Measurements from ENCODE around the gene SLC26A1.

Gene SLC26A1

DNA sequence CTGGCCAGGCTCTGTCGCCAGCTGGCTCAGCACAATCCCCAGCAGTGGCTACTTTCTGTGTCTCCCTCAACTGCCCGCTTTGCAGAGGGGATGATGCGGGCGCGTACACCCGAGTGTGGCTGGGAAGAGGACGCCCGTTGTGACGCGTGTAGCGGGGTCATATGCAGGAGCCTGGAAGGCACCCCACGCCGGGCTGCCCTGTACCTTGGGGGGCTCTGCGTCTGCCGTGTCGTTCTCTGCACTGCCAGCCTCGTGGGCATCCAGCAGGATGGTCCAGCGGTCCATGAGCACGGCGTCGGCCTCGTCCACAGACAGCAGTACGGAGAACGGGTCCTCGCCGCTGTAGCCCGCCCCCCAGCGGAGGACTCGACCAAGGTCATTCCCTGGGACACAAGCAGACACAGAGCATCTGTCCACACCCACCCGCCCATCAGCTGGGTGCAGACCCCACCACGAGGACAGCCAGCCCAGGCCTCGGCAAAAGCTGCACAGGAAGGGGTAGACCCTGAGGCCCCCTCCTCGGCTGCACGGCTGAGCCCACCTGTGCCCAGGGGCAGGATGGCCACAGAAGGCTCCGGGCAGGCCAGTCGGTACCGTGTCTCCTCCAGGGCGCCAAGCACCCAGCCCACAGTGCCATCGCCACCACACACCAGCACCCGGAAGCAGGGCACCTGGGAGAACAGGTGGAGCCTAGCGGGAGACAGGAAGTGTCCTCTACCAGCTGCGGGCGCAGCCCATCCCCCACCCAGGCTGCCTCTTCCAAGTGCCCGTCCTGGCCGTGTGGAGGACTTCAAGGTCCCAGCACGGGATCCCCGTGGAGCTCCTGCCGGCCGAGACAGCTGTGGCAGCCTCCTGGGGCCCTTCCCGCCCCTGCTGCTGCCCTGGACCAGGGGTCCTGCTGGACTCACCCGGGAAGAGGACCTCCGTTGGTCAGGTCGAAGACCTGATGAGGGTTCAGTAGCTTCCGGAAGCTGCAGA, 30.7 kb downstream of the SLC26A1 start:
- H2BK5ac ChIP-seq (ENCODE audit: low read depth, low read length, poor library complexity): no peak overlapping the region
- no peak overlapping the region for H3K4ac ChIP-seq (ENCODE audit: low read depth, low read length)
- no peak overlapping the region for H4K8ac ChIP-seq (ENCODE audit: low read depth, low read length)
- H3K79me1 ChIP-seq (ENCODE audit: low read length): no peaks in the 10 kb centered on the region
- no peaks in the 10 kb centered on the region for H3K79me2 ChIP-seq (ENCODE audit: control insufficient read depth, insufficient read depth, low read length, poor library complexity)
- no peak overlapping the region for H3K27ac ChIP-seq (ENCODE audit: low read depth, low read length)
- no CpG with 5 or more reads among the region's 54 CpGs for WGBS (ENCODE audit: extremely low coverage, insufficient coverage, insufficient read length)
- peaks cover 15 to 32% of the 10 kb centered on the region in 2 experiments for H3K36me3 ChIP-seq (ENCODE audit: control insufficient read depth in 1 of 2, insufficient read depth in 2 of 2, low read length in 2 of 2)
- peak in 1 of 2 donors; percentile 12 for DNase-seq
- no peak overlapping the region for H3K9ac ChIP-seq (ENCODE audit: low read length)
- no peak overlapping the region for H4K12ac ChIP-seq (ENCODE audit: low read depth, low read length)
- H2BK120ac ChIP-seq (ENCODE audit: insufficient read depth, low read length, poor library complexity): no peak overlapping the region
- H4K91ac ChIP-seq (ENCODE audit: low read depth, low read length): no peak overlapping the region
- H3K14ac ChIP-seq (ENCODE audit: low read length): no peak overlapping the region
- H3K4me3 ChIP-seq (ENCODE audit: low read depth, low read length): no peak overlapping the region
- peaks cover 2% of the 10 kb centered on the region for H3K9me3 ChIP-seq (ENCODE audit: insufficient read depth, low read depth, low read length)
- no peak overlapping the region for H3K23ac ChIP-seq (ENCODE audit: low read length)
- H3K4me2 ChIP-seq (ENCODE audit: low read length): no peak overlapping the region
- H2BK12ac ChIP-seq (ENCODE audit: low read length): no peak overlapping the region
- no peak overlapping the region for H2AK5ac ChIP-seq (ENCODE audit: low read length)
- peaks cover 2% of the 10 kb centered on the region for H3K27me3 ChIP-seq (ENCODE audit: insufficient read depth, low read length)
- H3K18ac ChIP-seq (ENCODE audit: low read length): no peak overlapping the region
- no peak overlapping the region for H2AFZ ChIP-seq (ENCODE audit: insufficient read depth, low read length, poor library complexity)
- no peaks in the 10 kb centered on the region for H3K4me1 ChIP-seq (ENCODE audit: control insufficient read depth in 1 of 2, insufficient read depth in 2 of 2, low read length in 2 of 2)

- H4K8ac ChIP-seq (ENCODE audit: low read depth, low read length): no peak overlapping the region
- peaks cover 2% of the 10 kb centered on the region for H3K9me3 ChIP-seq (ENCODE audit: insufficient read depth, low read depth, low read length)
- H3K4ac ChIP-seq (ENCODE audit: low read depth, low read length): no peak overlapping the region
- no peaks in the 10 kb centered on the region for H3K4me1 ChIP-seq (ENCODE audit: control insufficient read depth in 1 of 2, insufficient read depth in 2 of 2, low read length in 2 of 2)
- H3K23ac ChIP-seq (ENCODE audit: low read length): no peak overlapping the region
- H3K79me2 ChIP-seq (ENCODE audit: control insufficient read depth, insufficient read depth, low read length, poor library complexity): no peaks in the 10 kb centered on the region
- no peak overlapping the region for H3K18ac ChIP-seq (ENCODE audit: low read length)
- no peak overlapping the region for H2BK120ac ChIP-seq (ENCODE audit: insufficient read depth, low read length, poor library complexity)
- peak overlapping the region; percentile 15 for H3K4me3 ChIP-seq (ENCODE audit: low read depth, low read length)
- H3K27ac ChIP-seq (ENCODE audit: low read depth, low read length): no peak overlapping the region
- no peak overlapping the region for H3K9ac ChIP-seq (ENCODE audit: low read length)
- H3K36me3 ChIP-seq (ENCODE audit: control insufficient read depth in 1 of 2, insufficient read depth in 2 of 2, low read length in 2 of 2): peaks cover 13 to 30% of the 10 kb centered on the region in 2 experiments
- H3K4me2 ChIP-seq (ENCODE audit: low read length): no peak overlapping the region
- H2BK5ac ChIP-seq (ENCODE audit: low read depth, low read length, poor library complexity): no peak overlapping the region
- no CpG with 5 or more reads among the region's 52 CpGs for WGBS (ENCODE audit: extremely low coverage, insufficient coverage, insufficient read length)
- DNase-seq: peak; percentile 14 to 41
- no peak overlapping the region for H3K14ac ChIP-seq (ENCODE audit: low read length)
- H4K91ac ChIP-seq (ENCODE audit: low read depth, low read length): no peak overlapping the region
- H3K79me1 ChIP-seq (ENCODE audit: low read length): no peaks in the 10 kb centered on the region
- no peak overlapping the region for H2BK12ac ChIP-seq (ENCODE audit: low read length)
- no peaks in the 10 kb centered on the region for H3K27me3 ChIP-seq (ENCODE audit: insufficient read depth, low read length)
- no peak overlapping the region for H2AK5ac ChIP-seq (ENCODE audit: low read length)
- no peak overlapping the region for H2AFZ ChIP-seq (ENCODE audit: insufficient read depth, low read length, poor library complexity)
- H4K12ac ChIP-seq (ENCODE audit: low read depth, low read length): no peak overlapping the region
Observed at GRCh38 chr4:961351-962230, 31.6 kb downstream of the SLC26A1 start.

GRCh38 chr4:960636-961350, 32.4 kb downstream of the SLC26A1 start:
- Histone ChIP-seq H2AFZ (ENCODE audit: insufficient read depth, low read length, poor library complexity) (no peak overlapping the region), H3K79me1 (ENCODE audit: low read length) (no peaks in the 10 kb centered on the region), H4K8ac (ENCODE audit: low read depth, low read length) (no peak overlapping the region), H3K9ac (ENCODE audit: low read length) (no peak overlapping the region), H2AK5ac (ENCODE audit: low read length) (no peak overlapping the region), H3K4me2 (ENCODE audit: low read length) (no peak overlapping the region), H4K12ac (ENCODE audit: low read depth, low read length) (no peak overlapping the region), H3K4ac (ENCODE audit: low read depth, low read length) (no peak overlapping the region), H3K9me3 (ENCODE audit: insufficient read depth, low read depth, low read length) (peaks cover 2% of the 10 kb centered on the region), H3K27me3 (ENCODE audit: insufficient read depth, low read length) (no peaks in the 10 kb centered on the region), H3K27ac (ENCODE audit: low read depth, low read length) (no peak overlapping the region), H2BK120ac (ENCODE audit: insufficient read depth, low read length, poor library complexity) (no peak overlapping the region), H2BK12ac (ENCODE audit: low read length) (no peak overlapping the region), H3K4me3 (ENCODE audit: low read depth, low read length) (no peak overlapping the region), H3K18ac (ENCODE audit: low read length) (no peak overlapping the region), H3K14ac (ENCODE audit: low read length) (no peak overlapping the region), H3K4me1 (ENCODE audit: control insufficient read depth in 1 of 2, insufficient read depth in 2 of 2, low read length in 2 of 2) (no peaks in the 10 kb centered on the region), H4K91ac (ENCODE audit: low read depth, low read length) (no peak overlapping the region), H3K23ac (ENCODE audit: low read length) (no peak overlapping the region), H3K36me3 (ENCODE audit: control insufficient read depth in 1 of 2, insufficient read depth in 2 of 2, low read length in 2 of 2) (peaks cover 9 to 28% of the 10 kb centered on the region in 2 experiments), H2BK5ac (ENCODE audit: low read depth, low read length, poor library complexity) (no peak overlapping the region), H3K79me2 (ENCODE audit: control insufficient read depth, insufficient read depth, low read length, poor library complexity) (no peaks in the 10 kb centered on the region)
- no peak for DNase-seq
- WGBS (ENCODE audit: extremely low coverage, insufficient coverage, insufficient read length): no CpG with 5 or more reads among the region's 35 CpGs

DNA sequence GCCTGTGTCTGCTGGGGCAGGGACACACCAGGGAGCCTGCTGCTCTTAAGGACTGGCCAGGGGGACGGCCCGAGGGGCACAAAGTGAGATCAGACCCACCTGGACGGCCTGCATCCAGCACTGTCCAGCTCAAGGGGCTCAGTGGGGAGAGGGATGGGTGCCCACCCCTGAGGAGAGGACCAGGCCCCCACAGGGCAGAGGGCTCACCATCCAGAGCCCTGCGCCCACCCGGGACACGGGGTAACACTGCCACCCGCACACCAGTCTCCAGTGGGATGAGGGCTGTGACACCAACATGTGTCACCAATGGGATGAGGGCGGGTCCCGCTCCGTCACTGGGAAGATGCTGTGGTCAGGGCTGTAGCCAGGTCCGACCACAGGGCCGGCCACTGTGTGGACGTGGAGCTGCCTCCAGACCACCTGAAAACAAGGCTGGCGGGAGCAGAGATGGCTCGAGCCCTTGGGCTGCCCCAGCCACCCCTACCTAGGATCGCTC, 33.0 kb downstream of the SLC26A1 start:
- Histone ChIP-seq H2AK5ac (ENCODE audit: low read length) (no peak overlapping the region), H4K91ac (ENCODE audit: low read depth, low read length) (no peak overlapping the region), H3K4me2 (ENCODE audit: low read length) (no peak overlapping the region), H3K18ac (ENCODE audit: low read length) (no peak overlapping the region), H2BK12ac (ENCODE audit: low read length) (no peak overlapping the region), H3K4me3 (ENCODE audit: low read depth, low read length) (no peak overlapping the region), H3K27me3 (ENCODE audit: insufficient read depth, low read length) (no peaks in the 10 kb centered on the region), H4K12ac (ENCODE audit: low read depth, low read length) (no peak overlapping the region), H3K9ac (ENCODE audit: low read length) (no peak overlapping the region), H2BK120ac (ENCODE audit: insufficient read depth, low read length, poor library complexity) (no peak overlapping the region), H3K14ac (ENCODE audit: low read length) (no peak overlapping the region), H4K8ac (ENCODE audit: low read depth, low read length) (no peak overlapping the region), H3K27ac (ENCODE audit: low read depth, low read length) (no peak overlapping the region), H3K79me2 (ENCODE audit: control insufficient read depth, insufficient read depth, low read length, poor library complexity) (no peaks in the 10 kb centered on the region), H3K4ac (ENCODE audit: low read depth, low read length) (no peak overlapping the region), H3K4me1 (ENCODE audit: control insufficient read depth in 1 of 2, insufficient read depth in 2 of 2, low read length in 2 of 2) (no peaks in the 10 kb centered on the region), H2BK5ac (ENCODE audit: low read depth, low read length, poor library complexity) (no peak overlapping the region), H3K9me3 (ENCODE audit: insufficient read depth, low read depth, low read length) (peaks cover 2% of the 10 kb centered on the region), H3K23ac (ENCODE audit: low read length) (no peak overlapping the region), H3K36me3 (ENCODE audit: control insufficient read depth in 1 of 2, insufficient read depth in 2 of 2, low read length in 2 of 2) (peaks cover 12 to 26% of the 10 kb centered on the region in 2 experiments), H3K79me1 (ENCODE audit: low read length) (no peaks in the 10 kb centered on the region), H2AFZ (ENCODE audit: insufficient read depth, low read length, poor library complexity) (no peak overlapping the region)
- DNase-seq: no peak
- no CpG with 5 or more reads among the region's 16 CpGs for WGBS (ENCODE audit: extremely low coverage, insufficient coverage, insufficient read length)
